ENCODE data around the gene EFHC2.

- TF ChIP-seq CTCF (IDR thresholded peaks at IDR 0.05 in 8 of 11, conservative IDR thresholded peaks at IDR 0.05 in 3 of 11) (no peak), POLR2A (IDR thresholded peaks at IDR 0.05) (no peak)
These were observed 33.2 kb downstream of the EFHC2 start for GRCh38 chrX:44310227-44310626.
